NT2/D1 (cell line): Measurements from ENCODE around the gene WFIKKN1.

ENCODE experiments used
- SUZ12 ChIP-seq: IDR thresholded peaks from 2 replicates; pipeline ENCODE4 v1.6.1; 2011; ENCODE audit not compliant: insufficient read length, insufficient read depth; ENCODE audit errors: extremely low read depth
- YY1 ChIP-seq: IDR thresholded peaks from 2 replicates; pipeline ENCODE4 v1.6.1; 2011; ENCODE audit not compliant: insufficient read length, insufficient read depth

- no peak for TF ChIP-seq YY1
- no peak for TF ChIP-seq SUZ12
These were observed 9.9 kb upstream of the WFIKKN1 start for GRCh38 chr16:620700-621525.
